Stimulated activated CD8-positive, alpha-beta memory T cell treated with anti-CD3 and anti-CD28 coated beads, Interleukin-12 subunit alpha, Interleukin-12 subunit beta, amount 100 ng/mL, for 24 hours (primary cell): ENCODE measurements around the gene WWOX.
"Not testable (repeated sequence)": the region's sequence is repeated elsewhere in the genome, so short reads cannot be mapped to it uniquely, and the experiment has no call there.

Experiments used
- DNase-seq: peaks from one replicate; pipeline ENCODE4 v3.0.0-alpha.2; 2020; ENCODE audit errors: extremely low read depth

WWOX gene

DNA sequence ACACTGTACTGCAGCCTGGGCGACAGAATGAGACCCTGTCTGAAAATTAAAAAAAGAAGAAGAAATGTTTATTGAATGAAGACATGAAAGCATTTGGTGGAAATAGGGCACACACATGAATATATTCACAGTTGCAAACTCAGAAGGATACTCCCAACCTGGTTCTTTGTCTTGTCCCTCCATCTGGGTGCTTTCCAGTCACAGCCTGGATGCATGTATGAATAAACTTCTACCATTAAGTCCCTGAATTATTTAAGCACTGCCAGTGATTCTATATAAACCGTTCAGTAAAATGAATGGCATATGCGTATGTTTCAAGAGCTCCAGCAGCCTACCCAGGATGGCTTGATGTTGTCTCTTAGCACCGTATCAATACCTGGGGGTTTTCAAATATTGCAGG is 591.1 kb downstream of the WWOX start:
- no peak for DNase-seq

DNA sequence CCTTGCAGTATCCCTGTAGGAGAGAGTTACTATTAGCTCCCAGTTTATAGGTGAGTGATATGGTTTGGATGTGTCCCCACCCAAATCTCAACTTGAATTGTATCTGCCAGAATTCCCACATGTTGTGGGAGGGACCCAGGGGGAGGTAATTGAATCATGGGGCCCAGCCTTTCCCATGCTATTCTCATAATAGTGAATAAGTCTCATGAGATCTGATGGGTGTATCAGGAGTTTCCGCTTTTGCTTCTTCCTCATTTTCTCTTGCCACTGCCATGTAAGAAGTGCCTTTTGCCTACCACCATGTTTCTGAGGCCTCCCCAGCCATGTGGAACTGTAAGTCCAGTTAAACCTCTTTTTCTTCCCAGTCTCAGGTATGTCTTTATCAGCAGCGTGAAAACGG is 592.3 kb downstream of the WWOX start:
- not testable (repeated sequence) for DNase-seq

DNA sequence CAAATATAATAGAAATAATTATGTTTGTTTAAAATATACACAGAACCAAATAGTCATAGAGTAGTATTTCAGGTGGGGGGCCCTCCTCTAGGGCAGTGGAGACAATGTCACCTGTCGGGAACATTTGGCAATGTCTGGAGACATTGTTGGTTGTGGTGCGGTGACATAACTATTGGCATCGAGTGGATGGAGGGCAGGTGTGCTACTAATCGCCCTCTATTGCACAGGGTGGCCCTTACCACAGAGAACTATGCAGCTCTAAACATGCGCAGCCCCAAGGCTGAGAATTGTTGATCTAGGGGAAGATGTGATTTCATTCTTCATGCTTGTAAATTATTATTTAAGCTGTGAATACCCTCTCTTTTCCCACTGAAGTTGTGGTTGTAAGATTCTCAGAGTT is 594.0 kb downstream of the WWOX start:
- DNase-seq = no peak

DNA sequence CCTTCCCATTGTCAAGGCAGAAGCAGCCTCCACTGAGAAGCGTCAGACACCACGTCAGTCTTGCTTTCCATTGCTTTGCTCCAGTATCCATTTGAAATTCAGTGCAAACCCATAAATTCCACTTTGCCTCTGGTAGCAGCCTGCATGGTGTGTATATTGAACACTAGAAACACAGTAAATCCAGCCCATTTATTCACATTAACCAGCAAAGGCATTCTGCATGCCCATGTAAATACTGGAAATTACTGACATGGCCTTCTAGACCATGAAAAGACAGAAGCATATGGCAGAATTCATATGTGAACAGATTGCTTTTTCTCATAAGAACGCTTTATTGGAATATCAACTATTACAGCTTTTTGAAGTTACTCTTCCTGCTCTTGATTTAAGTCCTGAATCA is 595.0 kb downstream of the WWOX start:
- no peak for DNase-seq

DNA sequence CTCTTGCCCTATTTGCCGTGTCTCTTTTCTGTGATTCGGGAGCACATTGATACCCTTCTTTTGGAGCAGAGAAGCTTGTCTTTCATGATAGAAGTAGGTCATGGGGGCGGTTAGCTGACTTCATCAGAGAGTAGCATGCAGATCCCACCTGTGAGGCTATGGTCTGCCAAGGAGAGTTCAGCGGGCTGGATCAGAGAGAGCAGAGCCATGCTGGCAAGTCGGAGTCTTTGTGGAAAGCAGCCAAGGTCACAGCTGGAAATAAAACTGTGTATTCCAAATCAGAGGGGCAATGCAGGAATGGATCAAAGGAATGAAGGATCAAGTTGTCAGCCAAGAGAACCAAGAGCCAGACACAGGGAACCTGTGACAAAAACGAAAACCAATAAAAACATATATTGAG is 595.9 kb downstream of the WWOX start:
- DNase-seq = no peak

- no peak for DNase-seq
Measured at GRCh38 chr16:78696797-78697196, 597.3 kb downstream of the WWOX start.

GRCh38 chr16:78697426-78697825 is 598.0 kb downstream of the WWOX start:
- DNase-seq = no peak

DNA sequence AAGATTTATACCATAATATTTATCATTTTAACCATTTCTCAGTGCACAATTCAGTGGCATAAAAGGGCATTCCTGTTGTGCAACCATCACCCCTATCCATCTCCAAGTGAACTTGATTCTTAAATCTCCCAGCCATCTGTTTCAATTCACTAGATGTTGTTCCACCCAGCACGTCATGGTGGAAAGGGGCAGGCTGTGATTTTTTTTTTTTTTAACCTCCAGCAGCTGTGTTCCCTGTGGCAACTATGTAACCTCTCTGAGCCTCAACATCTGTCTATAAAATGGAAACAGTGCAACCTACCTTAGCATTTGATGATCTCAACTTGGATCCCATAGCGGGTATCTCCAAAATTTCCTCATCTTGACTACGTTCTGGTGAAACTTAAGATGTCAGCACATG is 604.5 kb downstream of the WWOX start:
- DNase-seq = no peak

GRCh38 chr16:78704416-78704815 is 605.0 kb downstream of the WWOX start:
- DNase-seq = no peak

DNA sequence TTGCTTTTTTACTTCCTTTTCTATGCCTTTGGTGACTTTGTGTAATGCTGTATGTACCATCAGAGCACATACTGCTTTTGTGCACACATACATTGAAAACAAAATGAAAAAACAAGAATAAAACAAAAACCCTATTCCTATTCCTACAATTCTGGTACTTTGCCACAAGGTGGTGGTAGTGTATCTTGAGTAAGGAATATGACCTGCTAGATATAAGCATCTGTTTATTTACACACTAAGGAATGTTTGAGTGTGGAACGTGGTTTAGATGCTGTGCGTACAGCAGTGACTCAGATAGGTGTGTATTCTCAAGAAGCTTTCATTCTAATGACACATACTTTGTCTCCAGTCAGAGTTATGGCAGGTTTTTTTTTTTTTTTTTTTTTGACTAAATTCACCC is 606.2 kb downstream of the WWOX start:
- no peak for DNase-seq

DNA sequence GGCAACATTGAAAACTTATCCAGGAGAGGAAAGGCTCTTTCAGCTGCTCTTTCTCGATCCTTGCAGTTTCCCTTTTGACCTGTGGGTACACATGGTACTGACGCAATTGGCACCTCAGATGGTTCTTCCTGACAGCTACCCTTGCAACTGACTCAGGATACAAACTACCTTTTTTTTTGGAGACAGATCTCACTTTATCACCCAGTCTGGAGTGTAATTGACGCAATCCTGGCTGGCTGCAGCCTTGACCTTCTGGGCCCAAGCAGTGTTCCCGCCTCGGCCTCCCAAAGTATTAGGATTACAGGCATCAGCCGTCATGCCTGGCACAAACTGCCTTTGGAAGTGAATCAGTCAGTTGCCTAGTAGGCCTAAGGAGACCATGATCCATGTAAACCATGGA is 607.2 kb downstream of the WWOX start:
- DNase-seq = no peak

GRCh38 chr16:78709137-78709884 is 609.9 kb downstream of the WWOX start:
- DNase-seq = no peak

DNA sequence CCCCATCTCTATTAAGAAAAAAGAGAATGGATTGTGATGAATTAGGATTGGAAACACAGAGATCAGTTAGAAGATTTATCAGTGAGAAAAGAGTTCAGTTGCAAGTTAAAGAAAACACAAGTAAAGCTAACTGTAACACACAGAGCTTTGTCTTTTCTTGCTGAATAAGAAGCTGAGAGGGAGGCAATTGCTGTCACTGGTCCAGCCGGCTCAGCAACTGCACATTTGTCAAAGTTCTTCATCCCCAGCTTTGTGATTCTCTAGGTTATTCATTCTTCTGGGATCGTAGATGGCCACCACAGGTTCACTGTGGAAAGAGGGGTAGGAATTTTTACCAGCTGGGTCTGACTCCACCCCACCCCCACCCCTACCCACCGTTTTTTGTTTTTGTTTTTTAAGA is 615.7 kb downstream of the WWOX start:
- no peak for DNase-seq

- no peak for DNase-seq
Measured at GRCh38 chr16:78715673-78716072, 616.2 kb downstream of the WWOX start.

DNA sequence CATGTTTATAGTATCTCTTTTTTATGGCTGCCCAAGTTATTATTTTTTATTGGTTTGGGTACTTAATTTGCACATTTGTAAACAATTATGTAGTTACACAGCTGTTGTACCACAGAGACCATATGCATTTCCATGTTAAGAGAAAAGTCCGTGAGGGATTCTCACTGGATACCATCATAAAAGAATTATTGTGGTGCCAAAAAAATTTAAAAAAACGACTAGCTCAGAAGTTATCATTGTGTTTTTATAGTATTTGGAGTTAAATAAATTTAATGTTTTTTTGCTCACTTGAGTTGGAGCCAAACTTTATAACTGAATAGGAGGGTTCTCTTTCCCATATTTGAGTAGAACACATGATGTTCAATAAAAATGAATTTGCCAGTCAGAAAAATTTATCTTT is 618.7 kb downstream of the WWOX start:
- no peak for DNase-seq

DNA sequence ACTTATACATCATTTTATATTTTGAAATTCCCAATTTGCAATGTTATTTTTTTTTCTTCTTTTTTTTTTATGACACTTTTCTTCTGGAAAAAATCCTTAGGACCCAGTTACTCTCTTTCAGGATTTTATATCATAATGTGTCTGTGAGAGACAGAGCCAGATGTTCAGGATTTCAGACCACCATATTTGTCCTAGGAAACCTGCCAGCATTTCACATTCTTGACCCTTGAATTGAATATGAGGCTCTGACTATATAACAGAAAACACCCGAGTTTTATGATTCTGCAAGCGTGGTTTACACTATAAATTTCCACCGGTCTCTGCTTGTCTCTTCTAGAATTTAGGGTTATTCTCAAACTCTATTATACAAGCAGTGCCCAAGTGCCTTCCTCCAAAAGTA is 621.0 kb downstream of the WWOX start:
- DNase-seq = no peak

GRCh38 chr16:78727536-78727935 is 628.1 kb downstream of the WWOX start:
- DNase-seq = no peak

- DNase-seq = no peak
Measured at GRCh38 chr16:78729687-78730086, 630.2 kb downstream of the WWOX start.

- no peak for DNase-seq
Measured at GRCh38 chr16:78731785-78732184, 632.3 kb downstream of the WWOX start.

DNA sequence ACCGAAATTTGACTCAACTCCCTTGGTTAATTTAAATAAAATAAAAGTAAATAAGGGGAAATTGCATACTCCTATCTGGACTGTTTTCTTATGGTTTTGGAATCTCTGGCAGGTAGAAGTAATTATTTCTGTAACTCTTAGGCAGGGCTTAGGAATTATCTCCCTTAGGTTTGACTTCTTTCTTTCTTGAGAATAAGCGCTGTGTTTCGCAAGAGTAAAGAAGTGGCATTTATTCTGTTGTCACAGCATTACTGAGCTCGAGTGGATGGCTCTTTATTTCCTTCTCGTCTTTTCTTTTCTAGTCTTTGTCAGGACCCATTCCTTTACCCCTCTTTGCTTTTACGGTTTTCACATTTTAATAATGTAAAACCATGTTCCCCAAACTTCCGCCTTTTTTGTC is 633.2 kb downstream of the WWOX start:
- no peak for DNase-seq

GRCh38 chr16:78735337-78735736 is 635.9 kb downstream of the WWOX start:
- no peak for DNase-seq

- no peak for DNase-seq
Measured at GRCh38 chr16:78737630-78738029, 638.2 kb downstream of the WWOX start.

DNA sequence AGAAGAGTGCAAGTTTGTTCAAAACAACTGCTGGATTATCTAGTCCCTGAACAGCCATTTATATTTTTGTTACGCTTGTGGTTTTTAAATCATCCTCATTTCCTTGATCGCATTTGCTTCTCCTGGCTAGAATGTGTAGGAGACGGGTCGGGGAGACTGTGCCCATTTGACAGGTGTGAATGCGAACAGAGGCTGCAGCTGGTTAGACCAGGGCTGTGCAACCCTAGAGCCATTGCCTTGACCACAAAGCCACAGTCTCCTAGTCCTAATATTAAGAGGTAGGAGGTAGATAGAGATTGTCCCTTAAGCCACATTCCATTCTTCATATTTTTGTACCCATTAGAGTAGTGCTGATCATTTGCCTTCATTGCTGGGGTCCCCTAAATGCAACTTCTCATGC is 639.1 kb downstream of the WWOX start:
- no peak for DNase-seq

- no peak for DNase-seq
Measured at GRCh38 chr16:78740269-78740668, 640.8 kb downstream of the WWOX start.
